Stimulated activated CD4-positive, alpha-beta T cell treated with anti-CD3 and anti-CD28 coated beads, Interleukin-4, amount 100 ng/mL, for 1 hour (primary cell): ENCODE measurements around the gene SPTSSA.
"Not testable (repeated sequence)": the region's sequence is repeated elsewhere in the genome, so short reads cannot be mapped to it uniquely, and the experiment has no call there.

ENCODE experiments used
- DNase-seq: peaks from one replicate; pipeline ENCODE4 v3.0.0-alpha.2; 2020

Gene SPTSSA

DNA sequence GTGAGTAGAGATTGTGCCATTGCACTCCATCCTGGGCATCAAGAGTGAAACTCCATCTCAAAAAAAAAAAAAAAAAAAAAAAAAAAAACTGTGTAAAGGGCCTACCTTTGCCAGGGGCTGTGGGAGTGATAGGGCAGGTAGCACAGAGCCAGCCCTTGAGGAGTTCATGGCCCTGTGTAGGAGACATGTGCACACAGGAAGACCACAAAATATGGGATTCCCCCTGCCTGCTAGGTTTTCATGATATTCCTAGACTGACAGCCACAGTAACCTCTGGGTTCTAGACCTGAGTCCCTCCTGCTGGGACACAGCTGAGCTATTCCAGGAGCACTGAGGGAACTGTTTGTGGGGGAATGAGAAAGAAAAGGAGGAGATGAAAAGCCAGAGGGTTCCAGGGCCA is 8.3 kb upstream of the SPTSSA start:
- DNase-seq, result no peak

DNA sequence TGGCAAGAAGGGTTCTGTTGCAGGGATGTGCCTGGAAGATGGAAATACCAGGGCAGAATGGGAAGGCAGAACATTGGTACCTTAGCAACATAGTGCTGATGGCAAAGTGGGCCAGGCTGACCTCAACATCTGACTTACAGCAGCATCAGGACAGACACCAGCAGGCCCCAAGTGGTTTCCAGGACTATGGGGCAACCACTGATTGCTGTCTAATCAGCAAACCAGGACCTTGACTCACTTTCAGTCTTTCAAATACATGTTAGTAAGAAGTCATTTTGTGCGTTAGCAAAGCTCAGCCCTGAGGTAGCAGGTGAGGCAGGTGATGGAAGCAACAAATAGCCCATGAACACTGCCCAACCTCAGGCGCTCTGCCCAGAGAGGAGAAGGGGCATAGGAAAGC is 4.7 kb upstream of the SPTSSA start:
- no peak for DNase-seq

DNA sequence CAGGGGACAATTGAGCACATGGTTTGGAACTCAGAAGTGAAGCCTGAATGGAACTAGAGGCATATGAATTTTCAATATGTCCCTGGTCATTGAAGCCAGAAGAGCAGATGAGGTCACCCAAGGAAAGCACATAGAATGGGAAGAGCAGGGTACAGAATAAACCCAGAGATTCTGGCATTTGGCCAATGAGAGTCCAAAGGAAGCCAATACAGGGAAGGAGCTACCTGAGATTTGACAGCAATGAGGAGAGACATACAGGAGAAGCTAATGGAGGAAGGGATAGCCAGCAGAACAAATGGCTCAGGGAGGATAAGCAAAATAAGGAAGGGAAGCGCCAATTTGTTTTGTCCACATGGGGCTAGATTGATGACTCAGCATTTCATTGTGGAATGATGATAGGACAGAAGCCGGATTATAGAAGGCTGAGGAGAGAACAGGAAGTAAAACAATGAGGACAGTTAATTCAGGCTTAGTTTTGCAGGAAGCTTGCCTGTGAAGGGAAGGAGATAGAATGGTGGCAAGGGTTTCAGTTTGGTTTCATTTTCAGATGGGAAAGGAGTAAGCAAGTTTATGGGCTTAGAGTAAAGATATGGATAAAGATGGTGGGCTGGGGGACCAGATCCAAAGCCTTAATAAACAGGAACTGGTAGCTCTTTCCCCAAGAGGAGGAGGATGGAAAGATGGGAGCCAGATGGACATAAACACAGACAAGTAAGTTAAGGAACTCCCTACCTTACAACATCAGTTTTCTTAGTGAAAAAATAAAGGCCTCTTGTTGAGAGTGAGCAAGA is 3.2 kb upstream of the SPTSSA start:
- DNase-seq, result no peak

DNA sequence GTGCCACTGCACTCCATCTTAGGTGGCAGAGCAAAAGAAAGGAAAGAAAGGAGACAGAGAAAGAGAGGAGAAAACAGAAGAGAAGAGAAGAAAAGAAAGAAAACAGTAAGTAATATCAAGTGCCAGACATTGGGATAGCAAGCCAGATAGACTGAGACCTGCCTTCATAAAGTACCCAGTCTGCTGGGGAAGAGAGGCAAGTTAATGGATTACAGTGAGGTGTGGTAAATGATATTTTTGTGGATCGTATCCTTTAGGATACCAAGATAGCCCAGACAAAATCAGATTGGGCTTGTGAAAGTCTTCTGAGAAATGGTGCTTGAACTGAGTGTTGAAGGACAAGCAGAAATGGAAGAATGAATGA is 1.5 kb upstream of the SPTSSA start:
- no peak for DNase-seq

DNA sequence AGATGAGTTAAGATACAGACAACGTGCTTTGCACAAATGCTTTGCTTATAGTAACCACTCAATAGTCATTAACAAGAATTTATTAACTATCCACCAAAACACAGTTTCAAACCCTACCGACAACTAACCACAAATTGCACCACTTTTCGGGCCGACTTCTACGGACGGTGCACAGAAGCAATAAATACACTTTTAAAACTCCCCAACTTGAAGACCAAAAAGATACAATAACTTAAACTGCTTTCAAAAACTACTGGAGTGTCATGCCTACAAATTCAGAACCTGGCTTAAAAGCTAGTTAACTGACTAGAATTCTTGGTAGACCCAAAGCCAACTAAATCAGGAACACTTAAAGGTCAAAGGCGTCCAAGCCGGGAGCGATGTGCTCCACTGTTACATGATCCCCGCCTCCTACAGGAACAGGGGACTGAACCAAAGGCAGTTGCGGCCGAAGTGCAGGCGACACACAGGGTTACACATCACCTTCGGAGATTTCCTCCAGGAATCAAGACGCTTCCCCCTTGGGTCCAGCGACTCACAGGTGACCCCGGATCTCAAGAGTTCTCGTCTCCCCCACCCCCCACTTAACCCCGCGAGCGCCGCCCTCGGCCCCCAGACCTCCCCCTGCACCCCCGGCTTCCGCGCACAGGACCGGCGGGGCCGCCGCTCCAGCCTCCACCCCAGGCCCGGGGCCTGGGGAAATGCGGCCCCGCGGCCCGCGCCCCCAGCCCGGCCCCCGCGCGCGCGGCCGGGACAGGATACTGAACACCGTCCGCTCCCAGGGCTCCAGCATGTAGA is 507 bp downstream of the SPTSSA start:
- DNase-seq, result no peak

GRCh38 chr14:34460841-34461240 is 1.2 kb downstream of the SPTSSA start:
- no peak for DNase-seq

GRCh38 chr14:34460295-34460694 is 1.7 kb downstream of the SPTSSA start:
- no peak for DNase-seq

GRCh38 chr14:34457186-34457585 is 4.9 kb downstream of the SPTSSA start:
- no peak for DNase-seq

GRCh38 chr14:34453226-34453625 is 8.8 kb downstream of the SPTSSA start:
- DNase-seq, result no peak

DNA sequence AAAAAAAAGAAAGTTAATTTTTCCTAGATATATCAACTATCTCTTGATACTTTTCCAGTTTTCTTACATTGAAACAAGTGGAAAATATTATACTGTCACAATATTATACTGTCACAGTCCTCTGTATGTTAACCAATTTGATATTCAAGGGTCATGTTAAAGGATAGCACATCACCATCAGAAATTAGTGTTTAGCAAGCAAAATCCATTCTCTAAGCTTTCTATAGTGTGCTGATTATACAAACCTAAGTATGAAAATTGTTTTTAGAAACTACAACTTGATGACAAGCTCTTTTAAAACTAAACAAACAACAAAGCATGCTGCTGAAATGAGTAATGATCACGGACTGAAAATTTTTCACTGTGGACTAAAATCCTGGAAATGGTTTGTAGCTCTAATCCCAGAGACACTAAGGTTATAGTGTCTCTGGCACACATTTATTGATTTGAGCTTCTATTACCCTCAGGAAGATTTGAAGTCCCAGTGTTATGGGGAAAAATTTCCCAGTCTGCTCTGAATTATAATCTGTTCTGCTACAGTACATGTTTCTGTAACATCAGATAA is 9.7 kb downstream of the SPTSSA start:
- DNase-seq, result no peak

- no peak for DNase-seq
These were observed 11.1 kb downstream of the SPTSSA start for GRCh38 chr14:34450958-34451357.

- DNase-seq, result no peak
These were observed 11.5 kb downstream of the SPTSSA start for GRCh38 chr14:34450542-34450915.

GRCh38 chr14:34449819-34450541 is 12.1 kb downstream of the SPTSSA start:
- DNase-seq, result no peak

- DNase-seq, result no peak
These were observed 22.9 kb downstream of the SPTSSA start for GRCh38 chr14:34439090-34439489.

GRCh38 chr14:34438438-34438837 is 23.6 kb downstream of the SPTSSA start:
- DNase-seq, result no peak

DNA sequence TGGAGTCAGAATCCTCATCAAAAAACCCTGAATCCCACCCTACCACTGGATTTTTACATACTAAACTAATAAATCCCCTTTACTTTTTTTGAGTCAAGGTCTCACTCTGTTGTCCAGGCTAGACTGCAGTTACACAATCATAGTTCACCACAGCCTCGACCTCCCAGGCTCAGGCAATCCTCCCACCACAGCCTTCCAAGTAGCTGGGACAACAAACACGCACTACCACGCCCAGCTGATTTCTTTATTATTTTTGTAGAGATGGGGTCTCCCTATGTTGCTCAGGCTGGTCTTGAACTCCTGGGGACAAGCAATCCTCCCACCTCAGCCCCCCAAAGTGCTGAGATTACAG is 24.3 kb downstream of the SPTSSA start:
- DNase-seq, result no peak

DNA sequence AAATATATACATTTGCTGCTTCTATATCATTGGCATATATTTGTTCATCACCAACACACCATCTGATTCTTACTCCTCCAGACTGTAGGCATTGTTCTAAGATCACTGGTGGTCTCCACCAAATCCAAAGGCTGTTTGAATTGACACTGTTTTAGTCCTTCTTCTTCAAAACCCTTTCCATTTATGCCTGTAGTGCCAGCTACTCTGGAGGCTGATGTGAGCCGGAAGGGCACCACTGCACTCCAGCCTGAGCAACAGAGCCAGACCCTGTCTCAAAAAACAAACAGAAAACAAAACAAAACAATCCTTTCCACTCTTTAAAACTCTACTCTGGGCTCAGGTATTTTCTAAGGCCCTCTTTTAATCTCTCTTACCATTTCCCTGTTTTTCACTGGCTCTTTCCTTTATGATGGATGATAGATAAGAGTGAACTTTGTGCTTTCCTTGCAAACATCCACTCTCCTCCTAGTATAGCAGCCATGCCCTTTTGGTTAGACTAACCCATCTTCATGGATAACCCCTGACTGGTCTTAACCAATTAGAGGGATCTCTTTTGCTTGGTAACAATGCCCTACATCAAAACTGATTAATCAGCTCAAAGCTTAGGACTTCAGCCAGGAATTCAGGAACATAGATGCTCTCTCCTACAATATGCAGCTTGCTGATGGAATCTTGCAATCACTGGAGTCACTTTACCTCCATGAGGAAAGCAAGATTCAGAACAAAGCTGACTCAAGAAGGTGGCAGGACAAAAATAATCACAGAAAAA is 24.9 kb downstream of the SPTSSA start:
- no peak for DNase-seq

GRCh38 chr14:34436118-34436905 is 25.7 kb downstream of the SPTSSA start:
- no peak for DNase-seq

DNA sequence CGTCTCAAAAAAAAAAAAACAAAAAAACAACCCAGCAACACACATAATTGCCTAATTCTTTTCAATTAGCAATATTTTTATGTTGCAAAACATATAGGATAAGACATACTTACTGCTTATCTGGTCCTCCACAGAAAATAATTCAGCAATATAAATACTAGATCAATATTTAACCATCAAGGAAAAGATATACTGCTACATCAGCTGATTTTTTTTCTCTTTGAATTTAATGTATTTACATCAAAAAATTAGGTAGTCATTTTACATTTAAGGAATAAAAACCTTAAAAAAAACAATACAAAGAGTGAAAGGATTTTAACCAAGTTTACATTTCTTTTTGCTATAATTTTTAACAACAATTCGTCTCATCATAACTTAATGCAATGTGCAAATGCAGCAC is 28.1 kb downstream of the SPTSSA start:
- DNase-seq, result no peak

- DNase-seq, result not testable (repeated sequence)
These were observed 34.0 kb downstream of the SPTSSA start for GRCh38 chr14:34428102-34428466.

- no peak for DNase-seq
These were observed 35.4 kb downstream of the SPTSSA start for GRCh38 chr14:34426313-34427295.
